HL-60 (cell line): ENCODE measurements around the gene RNU6-9.

ENCODE experiments used
- CTCF ChIP-seq: IDR thresholded peaks from one replicate; pipeline ENCODE4 v1.5.1; 2011; ENCODE audit warnings: low read length, control low read depth, inconsistent platforms; ENCODE audit not compliant: insufficient read depth
- GABPA ChIP-seq: IDR thresholded peaks from 2 replicates; pipeline ENCODE4 v1.6.1; 2012; ENCODE audit warnings: low read depth
- POLR2AphosphoS5 ChIP-seq: IDR thresholded peaks from 2 replicates; pipeline ENCODE4 v1.6.1; 2012; ENCODE audit warnings: low read depth
- REST ChIP-seq: IDR thresholded peaks from 2 replicates; pipeline ENCODE4 v1.6.1; 2012; ENCODE audit warnings: low read depth; ENCODE audit not compliant: insufficient replicate concordance
- SPI1 ChIP-seq: IDR thresholded peaks from 2 replicates; pipeline ENCODE4 v1.6.1; 2012; ENCODE audit warnings: low read depth, mild to moderate bottlenecking, borderline replicate concordance

- TF ChIP-seq CTCF (no peak), SPI1 (no peak), POLR2AphosphoS5 (no peak), REST (no peak), GABPA (no peak)
Observed at GRCh38 chr19:931860-932647, 38.8 kb downstream of the RNU6-9 start.
